ENCODE data around the gene SAMD1.
"Not testable (repeated sequence)": the region's sequence is repeated elsewhere in the genome, so short reads cannot be mapped to it uniquely, and the experiment has no call there.

The SAMD1 gene

DNA sequence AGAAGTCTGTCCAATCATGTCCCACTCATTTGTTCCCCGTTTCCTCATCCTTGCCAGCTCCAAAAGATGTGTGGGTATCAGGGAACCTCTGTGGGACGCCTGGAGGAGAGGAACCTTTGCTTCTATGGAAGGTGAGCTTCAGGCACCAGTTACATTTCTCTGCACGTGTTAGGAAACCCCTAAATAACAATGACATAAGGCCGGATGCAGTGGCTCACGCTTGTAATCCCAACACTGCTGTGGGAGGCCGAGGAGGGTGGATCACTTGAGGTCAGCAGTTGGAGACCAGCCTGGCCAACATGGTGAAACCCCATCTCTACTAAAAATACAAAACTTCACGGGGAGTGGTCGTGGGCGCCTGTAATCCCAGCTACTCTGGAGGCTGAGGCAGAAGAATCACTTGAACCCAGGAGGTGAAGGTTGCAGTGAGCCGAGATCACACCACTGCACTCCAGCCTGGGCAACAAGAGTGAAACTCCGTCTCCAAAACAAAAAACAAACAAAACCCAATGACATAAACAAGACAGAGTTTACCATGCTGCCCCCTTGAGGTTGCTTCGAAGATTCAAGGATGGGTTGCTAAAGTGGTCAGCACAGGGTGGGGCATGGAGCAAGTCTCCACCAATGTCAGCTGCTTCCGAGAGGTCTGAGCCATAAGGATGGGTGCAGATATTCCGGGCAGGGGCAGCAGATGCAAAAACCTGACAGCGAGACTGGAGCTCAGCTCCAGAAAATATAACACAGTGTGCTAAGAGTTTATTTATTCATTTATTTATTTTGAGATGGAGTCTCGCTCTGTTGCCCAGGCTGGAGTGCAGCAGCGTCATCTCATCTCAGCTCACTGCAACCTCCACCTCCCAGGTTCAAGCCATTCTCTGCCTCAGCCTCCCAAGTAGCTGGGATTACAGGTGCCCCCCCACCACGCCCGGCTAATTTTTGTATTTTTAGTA, 47.6 kb downstream of the SAMD1 start:
- not testable (repeated sequence) for H3K9me2 ChIP-seq (replicated peaks; ENCODE audit: insufficient read depth, low read length); H3K79me2 ChIP-seq (ENCODE audit: low read length); H4K20me1 ChIP-seq (ENCODE audit: insufficient read depth, low read length); H3K27me3 ChIP-seq (replicated peaks; ENCODE audit: insufficient read depth, low read length); H3K9me3 ChIP-seq (replicated peaks; ENCODE audit: insufficient read depth, low read length); H3K36me3 ChIP-seq (replicated peaks; ENCODE audit: insufficient read depth, low read length); H3K4me3 ChIP-seq (ENCODE audit: low read length); H3F3A ChIP-seq (ENCODE audit: insufficient read depth, low read length)
- H3K9ac ChIP-seq (ENCODE audit: low read length), result peak overlapping the region; percentile 52
- peak overlapping the region; percentile 30; the same call in 1 of the 2 replicates for H2AFZ ChIP-seq (ENCODE audit: low read length)
- peak overlapping the region; percentile 38 for H3K4me2 ChIP-seq (ENCODE audit: low read depth, low read length)
- peak; percentile 62 for DNase-seq
- peak overlapping the region; percentile 75 for H3K27ac ChIP-seq (ENCODE audit: low read length)
- TF ChIP-seq, protein P1, sequence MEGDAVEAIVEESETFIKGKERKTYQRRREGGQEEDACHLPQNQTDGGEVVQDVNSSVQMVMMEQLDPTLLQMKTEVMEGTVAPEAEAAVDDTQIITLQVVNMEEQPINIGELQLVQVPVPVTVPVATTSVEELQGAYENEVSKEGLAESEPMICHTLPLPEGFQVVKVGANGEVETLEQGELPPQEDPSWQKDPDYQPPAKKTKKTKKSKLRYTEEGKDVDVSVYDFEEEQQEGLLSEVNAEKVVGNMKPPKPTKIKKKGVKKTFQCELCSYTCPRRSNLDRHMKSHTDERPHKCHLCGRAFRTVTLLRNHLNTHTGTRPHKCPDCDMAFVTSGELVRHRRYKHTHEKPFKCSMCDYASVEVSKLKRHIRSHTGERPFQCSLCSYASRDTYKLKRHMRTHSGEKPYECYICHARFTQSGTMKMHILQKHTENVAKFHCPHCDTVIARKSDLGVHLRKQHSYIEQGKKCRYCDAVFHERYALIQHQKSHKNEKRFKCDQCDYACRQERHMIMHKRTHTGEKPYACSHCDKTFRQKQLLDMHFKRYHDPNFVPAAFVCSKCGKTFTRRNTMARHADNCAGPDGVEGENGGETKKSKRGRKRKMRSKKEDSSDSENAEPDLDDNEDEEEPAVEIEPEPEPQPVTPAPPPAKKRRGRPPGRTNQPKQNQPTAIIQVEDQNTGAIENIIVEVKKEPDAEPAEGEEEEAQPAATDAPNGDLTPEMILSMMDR (IDR thresholded peaks at IDR 0.05; ENCODE audit: low read length), result peak; percentile 53
- H3K4me1 ChIP-seq (ENCODE audit: low read length), result peaks cover 13% of the 10 kb centered on the region

DNA sequence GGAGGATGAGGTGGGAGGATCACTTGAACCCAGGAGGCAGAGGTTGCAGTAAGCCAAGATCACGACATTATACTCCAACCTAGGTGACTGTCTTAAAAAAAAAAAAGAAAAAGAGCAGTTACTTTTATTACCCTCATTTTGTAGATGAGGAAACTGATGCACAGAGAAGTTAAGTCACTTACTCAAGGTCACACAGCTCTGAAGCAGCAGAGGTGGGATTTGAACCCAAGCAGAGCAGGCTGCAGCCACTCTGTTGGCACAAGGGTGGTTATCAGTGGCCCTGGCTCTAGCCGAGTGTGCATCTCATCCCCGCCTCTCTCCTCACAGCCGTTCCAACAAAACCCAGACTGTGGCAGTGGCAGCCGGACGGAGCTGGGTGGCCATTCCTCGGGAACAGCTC, 51.4 kb downstream of the SAMD1 start:
- DNase-seq, result no peak
- no peak overlapping the region for H3K4me3 ChIP-seq (ENCODE audit: low read length)
- H3F3A ChIP-seq (ENCODE audit: insufficient read depth, low read length), result peaks cover 5% of the 10 kb centered on the region
- H3K9ac ChIP-seq (ENCODE audit: low read length), result no peak overlapping the region
- no peaks in the 10 kb centered on the region for H3K27me3 ChIP-seq (replicated peaks; ENCODE audit: insufficient read depth, low read length)
- peaks cover 13% of the 10 kb centered on the region for H3K4me1 ChIP-seq (ENCODE audit: low read length)
- no peaks in the 10 kb centered on the region for H3K9me2 ChIP-seq (replicated peaks; ENCODE audit: insufficient read depth, low read length)
- H3K27ac ChIP-seq (ENCODE audit: low read length), result no peak overlapping the region
- H3K79me2 ChIP-seq (ENCODE audit: low read length), result no peaks in the 10 kb centered on the region
- no peak overlapping the region for H3K4me2 ChIP-seq (ENCODE audit: low read depth, low read length)
- no peaks in the 10 kb centered on the region for H3K9me3 ChIP-seq (replicated peaks; ENCODE audit: insufficient read depth, low read length)
- no peak overlapping the region for H2AFZ ChIP-seq (ENCODE audit: low read length)
- H4K20me1 ChIP-seq (ENCODE audit: insufficient read depth, low read length), result no peaks in the 10 kb centered on the region
- H3K36me3 ChIP-seq (replicated peaks; ENCODE audit: insufficient read depth, low read length), result no peaks in the 10 kb centered on the region
- TF ChIP-seq EZH2phosphoT487 (IDR thresholded peaks at IDR 0.05; ENCODE audit: low read length) (no peak), EZH2 (optimal IDR thresholded peaks at IDR 0.05; ENCODE audit: low read depth, low read length) (no peak)
- TF ChIP-seq, protein P1 (IDR thresholded peaks at IDR 0.05; ENCODE audit: low read length), result no peak

Data from MM.1S (cell line).